Testis (tissue), 2 donors: ENCODE results near the gene ITGAE.

Experiments used
- CTCF ChIP-seq, 3 experiments: fragments of 450-650 bp in 2 of 3; fragments of 200-600 bp in 1 of 3; sonication (generic) in 1 of 3; IDR thresholded peaks; one replicate each; pipeline ENCODE4 v1.5.1; 2016 to 2019; ENCODE audit warnings: antibody characterized with exemption in 3 of 3, mild to moderate bottlenecking in 2 of 3, moderate library complexity in 1 of 3
- POLR2A ChIP-seq: fragments of 450-650 bp; IDR thresholded peaks from one replicate; pipeline ENCODE4 v1.6.1; 2017; ENCODE audit warnings: antibody characterized with exemption, mild to moderate bottlenecking, moderate library complexity

- TF ChIP-seq CTCF (IDR thresholded peaks at IDR 0.05) (no peak), POLR2A (no peak)
These were observed 115.8 kb downstream of the ITGAE start for GRCh38 chr17:3685174-3685573.
